HG03378 (cell line): ENCODE data around the gene MAPK12.

ENCODE experiments used
- ATAC-seq: cut with Tn5 transposase; IDR thresholded peaks from one replicate; pipeline ENCODE4 v1.9.1; 2021; ENCODE audit warnings: mild to moderate bottlenecking, moderate library complexity; ENCODE audit not compliant: unreplicated experiment

Gene MAPK12

GRCh38 chr22:50236731-50237409 lies 24.6 kb downstream of the MAPK12 start:
- no peak for ATAC-seq

DNA sequence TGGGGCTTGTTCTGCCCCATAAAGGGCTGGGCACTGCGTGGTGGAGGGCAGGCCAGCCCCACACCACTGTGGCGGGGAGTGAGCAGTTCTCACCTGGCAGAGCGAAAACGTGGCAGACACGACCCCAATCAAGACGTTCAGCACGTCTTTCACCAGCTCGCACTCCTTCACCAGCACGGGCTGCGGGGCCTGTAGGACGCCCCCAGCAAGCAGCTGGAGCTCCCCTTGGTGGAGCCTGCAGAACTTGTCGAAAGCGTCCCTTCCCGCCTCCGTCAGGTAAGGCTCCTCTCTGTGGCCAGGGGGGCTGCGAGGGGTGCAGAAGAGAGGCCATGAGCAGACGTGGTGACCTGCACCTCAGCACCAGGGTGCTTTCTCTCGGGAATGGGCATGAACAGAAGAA lies 28.3 kb downstream of the MAPK12 start:
- no peak for ATAC-seq

DNA sequence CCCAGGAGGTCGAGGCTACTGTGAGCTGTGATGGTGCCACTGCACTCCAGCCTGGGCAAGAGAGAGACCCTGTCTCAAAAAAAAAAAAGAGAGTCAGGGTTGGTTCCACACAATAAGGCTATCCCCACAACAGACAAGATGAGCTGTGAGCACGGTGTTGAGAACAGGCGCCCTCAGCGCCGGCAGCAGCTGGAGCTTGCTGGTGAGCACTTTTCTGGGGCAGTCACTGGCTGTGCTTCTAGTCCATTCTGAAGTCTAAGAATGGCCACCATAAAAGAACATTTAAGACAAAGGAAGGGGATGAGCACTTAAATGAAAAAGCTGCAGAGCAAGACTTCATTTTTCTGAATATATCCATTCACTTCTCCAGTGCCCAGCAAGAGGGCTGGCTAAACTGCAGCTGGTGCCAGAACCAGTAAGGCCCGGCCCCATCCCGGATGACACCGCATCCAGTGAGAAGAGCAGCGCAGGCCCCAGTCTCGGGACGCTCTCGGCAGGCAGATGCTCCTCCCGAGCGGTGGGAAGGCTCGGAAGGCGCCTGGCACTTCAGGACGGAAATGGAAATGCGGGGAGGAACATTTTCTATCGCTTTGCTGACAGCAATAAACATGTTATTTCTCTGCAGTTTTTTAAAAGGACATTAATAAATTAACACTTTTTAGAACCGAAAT lies 28.9 kb downstream of the MAPK12 start:
- no peak for ATAC-seq

GRCh38 chr22:50229370-50229769 lies 32.1 kb downstream of the MAPK12 start:
- no peak for ATAC-seq

DNA sequence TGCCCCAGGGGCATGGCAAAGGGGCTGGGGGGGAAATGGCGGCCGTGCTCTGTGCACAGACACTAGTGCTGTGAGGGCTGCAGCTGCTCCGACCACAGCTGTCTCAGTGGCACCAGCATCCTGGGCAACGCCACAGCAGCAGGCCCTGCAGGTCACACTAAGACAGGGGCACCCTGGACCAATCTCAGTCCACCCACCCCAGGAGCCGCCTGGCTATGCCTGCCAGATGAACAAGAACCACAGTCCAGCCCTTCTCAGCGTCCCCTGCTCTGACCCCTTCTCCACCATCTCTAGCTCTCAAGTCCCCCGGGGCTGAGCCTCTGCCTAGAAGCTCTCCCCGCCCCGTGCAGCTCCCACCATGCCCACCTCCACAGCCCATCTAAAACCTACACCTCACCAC lies 33.1 kb downstream of the MAPK12 start:
- ATAC-seq, result no peak

- ATAC-seq, result no peak
Measured at GRCh38 chr22:50227579-50228215, 33.8 kb downstream of the MAPK12 start.

DNA sequence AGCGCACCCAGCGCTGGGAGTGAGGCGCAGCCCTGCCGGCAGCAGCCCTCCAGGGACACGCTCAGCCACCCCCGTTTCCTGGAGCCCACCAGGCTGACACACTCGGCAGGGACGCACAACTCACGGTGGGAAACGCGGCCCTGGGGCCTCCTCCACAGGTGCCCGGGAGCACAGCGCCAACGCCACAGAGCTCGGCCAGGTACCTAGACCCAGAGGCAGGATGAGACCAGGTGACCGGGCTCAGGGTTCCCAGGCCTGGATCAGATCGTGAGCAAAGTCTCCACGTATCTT lies 34.7 kb downstream of the MAPK12 start:
- no peak for ATAC-seq

GRCh38 chr22:50226063-50226874 lies 35.2 kb downstream of the MAPK12 start:
- no peak for ATAC-seq

DNA sequence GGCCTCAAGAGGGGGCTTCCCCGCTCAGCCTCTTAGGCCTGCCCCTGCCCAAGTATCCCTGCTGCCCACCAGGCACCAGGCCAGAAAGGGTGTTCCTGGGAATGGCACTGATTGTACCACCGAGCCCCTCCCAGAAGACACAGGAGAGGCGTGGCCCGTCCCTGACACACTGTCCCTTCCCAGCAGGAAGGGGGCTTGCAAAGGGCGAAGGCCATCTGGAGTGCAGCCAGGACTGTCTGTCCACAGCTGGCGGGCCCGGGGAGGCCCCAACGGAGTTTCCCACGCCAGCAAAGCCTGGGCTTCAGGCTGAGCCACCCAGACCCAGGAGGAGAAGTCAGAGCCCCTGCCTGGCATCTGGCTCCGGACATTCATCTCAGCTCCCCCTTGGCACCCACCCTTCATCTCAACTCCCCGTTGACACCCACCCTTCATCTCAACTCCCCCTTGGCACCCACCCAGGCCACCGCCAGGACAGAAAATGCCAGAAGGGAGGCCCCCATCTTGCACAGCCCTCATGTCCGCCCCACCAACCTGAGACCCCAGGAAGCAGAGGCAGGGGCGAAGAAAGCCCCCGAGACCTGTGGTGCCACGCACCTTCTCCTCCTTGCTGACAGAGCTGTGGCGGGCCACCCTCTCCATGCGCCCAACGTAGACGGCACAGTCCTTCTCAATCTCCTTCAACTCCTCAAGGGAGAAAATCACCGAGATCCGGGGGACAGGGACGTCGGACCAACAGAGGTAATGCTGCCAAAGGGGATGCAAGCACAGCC lies 36.1 kb downstream of the MAPK12 start:
- ATAC-seq, result no peak

GRCh38 chr22:50224071-50224470 lies 37.4 kb downstream of the MAPK12 start:
- ATAC-seq, result no peak

DNA sequence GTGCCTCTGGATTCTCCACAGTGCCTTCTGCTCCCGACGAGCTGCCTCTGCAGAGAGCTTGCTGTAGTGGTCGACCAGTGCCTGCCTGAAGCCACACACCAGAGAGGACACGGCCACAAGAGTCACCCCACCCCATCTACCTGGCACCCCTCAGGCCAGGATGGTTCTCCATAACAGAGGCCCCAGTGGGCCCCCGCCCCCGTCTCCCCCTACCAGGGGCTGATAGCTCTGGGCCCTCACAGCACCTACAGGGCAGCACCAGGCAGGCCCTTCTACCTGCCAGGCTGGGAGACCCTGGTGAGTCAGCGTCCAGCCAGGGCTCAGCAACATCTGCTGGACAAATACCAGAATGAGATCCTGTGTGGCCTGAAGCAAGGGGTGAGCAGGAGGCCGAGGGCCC lies 39.0 kb downstream of the MAPK12 start:
- no peak for ATAC-seq

GRCh38 chr22:50221410-50222300 lies 39.8 kb downstream of the MAPK12 start:
- no peak for ATAC-seq

GRCh38 chr22:50220603-50221409 lies 40.7 kb downstream of the MAPK12 start:
- ATAC-seq, result no peak

GRCh38 chr22:50219800-50220602 lies 41.5 kb downstream of the MAPK12 start:
- no peak for ATAC-seq

GRCh38 chr22:50218996-50219727 lies 42.3 kb downstream of the MAPK12 start:
- no peak for ATAC-seq

DNA sequence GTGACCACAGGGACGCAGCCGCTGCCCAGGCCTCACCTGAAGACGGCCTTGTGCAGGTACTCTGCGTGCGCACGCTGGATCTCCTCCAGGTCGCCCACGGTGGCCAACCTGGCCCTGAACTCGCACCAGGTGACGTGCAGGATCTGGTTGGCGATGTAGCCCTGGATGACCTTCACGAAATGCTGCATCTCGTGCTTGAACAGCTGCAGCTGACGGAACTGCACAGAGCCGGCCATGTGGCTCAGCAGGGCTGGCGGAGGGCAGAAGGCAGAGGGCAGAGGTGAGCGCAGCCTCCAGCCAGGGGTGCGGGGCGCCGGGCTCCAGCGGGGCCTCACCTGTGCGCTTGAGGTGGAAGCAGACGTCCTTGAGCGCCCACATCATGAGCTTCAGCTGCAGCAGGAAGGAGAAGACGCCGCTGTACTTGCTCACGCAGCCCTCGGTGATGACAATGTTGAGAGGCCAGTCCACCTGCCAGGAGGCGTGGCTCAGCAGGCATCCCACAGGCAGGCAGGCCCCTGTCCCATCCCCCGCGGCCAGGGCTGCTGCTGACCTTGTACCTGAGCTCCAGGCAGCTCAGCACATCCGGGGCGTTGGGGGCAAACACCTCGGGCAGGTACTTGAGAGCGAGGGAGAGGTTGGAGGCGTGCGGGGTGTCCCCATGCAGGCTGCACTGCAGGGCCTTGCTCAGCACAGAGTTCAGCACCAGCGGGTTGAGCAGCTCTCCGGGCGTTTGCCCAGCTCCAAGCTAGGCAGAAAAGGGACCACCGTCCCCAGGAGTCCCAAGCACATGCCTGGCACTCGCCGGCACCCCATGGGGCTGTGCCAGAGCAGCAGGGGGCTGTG lies 43.1 kb downstream of the MAPK12 start:
- no peak for ATAC-seq
